Kidney epithelial cell (primary cell): Measurements from ENCODE around the gene BLOC1S5. TPM values are rescaled to one million over a fixed set of nuclear protein-coding genes. Genes with fewer than 3 reads are reported as not detected.
A peak's percentile ranks its signal among the peaks of the same experiment; 100 is the strongest.

Source experiments
- DNase-seq: peaks from one replicate; pipeline ENCODE4 v3.0.0-alpha.2; 2010; ENCODE audit warnings: low read depth
- H3K27me3 ChIP-seq: 2 replicates; pipeline ENCODE4 v1.6.0; 2011; ENCODE audit warnings: low read length; ENCODE audit not compliant: control insufficient read depth, insufficient read depth
- H3K36me3 ChIP-seq: 2 replicates; pipeline ENCODE4 v1.5.1; 2011; ENCODE audit warnings: low read length; ENCODE audit not compliant: control insufficient read depth, insufficient read depth
- H3K4me3 ChIP-seq: 2 replicates; pipeline ENCODE4 v1.5.1; 2011; ENCODE audit warnings: low read depth, mild to moderate bottlenecking, control low read depth, low read length
- total RNA-seq: library from RNA; depleted of rRNA; stranded (reverse); fragments of >200 nt; gene quantifications from 2 replicates; pipeline ENCODE4 v1.2.3, GENCODE V29; 2015
- TF ChIP-seq, protein P1 (sequence below): IDR thresholded peaks from 2 replicates; pipeline ENCODE4 v1.5.1; 2011; ENCODE audit warnings: mild to moderate bottlenecking, moderate library complexity, low read length, control low read depth, inconsistent platforms; ENCODE audit not compliant: insufficient read depth, poor library complexity, severe bottlenecking

The BLOC1S5 gene
- total RNA-seq, 1 donor from 2014 or later = 14.8 TPM

DNA sequence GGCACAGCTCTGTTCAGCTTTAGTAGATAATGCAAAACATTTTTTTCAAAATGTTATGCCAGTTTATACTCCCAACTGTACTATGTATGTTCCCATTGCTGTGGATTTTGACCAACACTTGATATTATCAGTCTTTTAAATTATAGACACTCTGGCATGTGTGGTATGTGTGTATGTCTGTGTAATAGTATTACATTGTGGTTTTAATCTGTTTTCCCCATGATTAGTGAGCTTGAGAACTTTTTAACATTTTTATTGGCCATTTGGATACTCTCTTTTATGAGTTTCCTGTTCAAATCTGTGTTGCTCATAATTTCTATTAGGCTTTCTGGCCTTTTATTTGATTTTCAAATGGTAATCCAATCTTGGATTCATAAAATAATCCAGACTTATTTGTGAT, 84.4 kb downstream of the BLOC1S5 start:
- Histone ChIP-seq H3K36me3 (no peaks in the 10 kb centered on the region), H3K4me3 (no peak overlapping the region), H3K27me3 (peaks cover 2% of the 10 kb centered on the region)
- no peak for DNase-seq
- TF ChIP-seq, protein P1, sequence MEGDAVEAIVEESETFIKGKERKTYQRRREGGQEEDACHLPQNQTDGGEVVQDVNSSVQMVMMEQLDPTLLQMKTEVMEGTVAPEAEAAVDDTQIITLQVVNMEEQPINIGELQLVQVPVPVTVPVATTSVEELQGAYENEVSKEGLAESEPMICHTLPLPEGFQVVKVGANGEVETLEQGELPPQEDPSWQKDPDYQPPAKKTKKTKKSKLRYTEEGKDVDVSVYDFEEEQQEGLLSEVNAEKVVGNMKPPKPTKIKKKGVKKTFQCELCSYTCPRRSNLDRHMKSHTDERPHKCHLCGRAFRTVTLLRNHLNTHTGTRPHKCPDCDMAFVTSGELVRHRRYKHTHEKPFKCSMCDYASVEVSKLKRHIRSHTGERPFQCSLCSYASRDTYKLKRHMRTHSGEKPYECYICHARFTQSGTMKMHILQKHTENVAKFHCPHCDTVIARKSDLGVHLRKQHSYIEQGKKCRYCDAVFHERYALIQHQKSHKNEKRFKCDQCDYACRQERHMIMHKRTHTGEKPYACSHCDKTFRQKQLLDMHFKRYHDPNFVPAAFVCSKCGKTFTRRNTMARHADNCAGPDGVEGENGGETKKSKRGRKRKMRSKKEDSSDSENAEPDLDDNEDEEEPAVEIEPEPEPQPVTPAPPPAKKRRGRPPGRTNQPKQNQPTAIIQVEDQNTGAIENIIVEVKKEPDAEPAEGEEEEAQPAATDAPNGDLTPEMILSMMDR = no peak

- DNase-seq = peak; percentile 64
Observed at GRCh38 chr6:7978736-7979135, 85.5 kb downstream of the BLOC1S5 start.

GRCh38 chr6:7976485-7977056, 87.6 kb downstream of the BLOC1S5 start:
- DNase-seq = no peak
- H3K27me3 ChIP-seq = peaks cover 2% of the 10 kb centered on the region
- TF ChIP-seq, protein P1 = no peak
- no peaks in the 10 kb centered on the region for H3K36me3 ChIP-seq
- H3K4me3 ChIP-seq = no peak overlapping the region

More at GRCh38 chr6:7978736-7979135, 85.5 kb downstream of the BLOC1S5 start:
- Histone ChIP-seq H3K27me3 (peaks cover 2% of the 10 kb centered on the region), H3K4me3 (no peak overlapping the region), H3K36me3 (no peaks in the 10 kb centered on the region)
- TF ChIP-seq, protein P1 = no peak

DNA sequence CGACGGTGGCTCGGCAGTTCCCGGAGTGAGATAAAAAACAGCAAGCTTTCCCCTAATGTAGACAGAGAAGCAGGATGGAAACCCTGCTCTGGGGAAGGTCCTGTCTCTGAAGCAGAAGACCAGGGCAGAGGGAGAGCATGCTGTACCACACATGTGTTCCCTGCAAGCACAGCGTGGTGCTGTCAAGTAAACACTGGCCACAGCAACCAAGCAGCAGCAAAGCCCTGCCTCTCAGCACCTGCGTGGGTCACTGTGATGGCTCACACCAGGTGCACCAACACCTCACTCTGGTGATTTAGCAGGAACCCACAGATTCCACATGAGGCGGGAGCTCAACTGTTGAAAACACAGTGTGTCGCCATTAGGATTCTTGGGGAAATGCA, 88.4 kb downstream of the BLOC1S5 start:
- Histone ChIP-seq H3K4me3 (no peak overlapping the region), H3K36me3 (no peaks in the 10 kb centered on the region), H3K27me3 (peaks cover 2% of the 10 kb centered on the region)
- TF ChIP-seq, protein P1 = no peak
- DNase-seq = no peak

DNA sequence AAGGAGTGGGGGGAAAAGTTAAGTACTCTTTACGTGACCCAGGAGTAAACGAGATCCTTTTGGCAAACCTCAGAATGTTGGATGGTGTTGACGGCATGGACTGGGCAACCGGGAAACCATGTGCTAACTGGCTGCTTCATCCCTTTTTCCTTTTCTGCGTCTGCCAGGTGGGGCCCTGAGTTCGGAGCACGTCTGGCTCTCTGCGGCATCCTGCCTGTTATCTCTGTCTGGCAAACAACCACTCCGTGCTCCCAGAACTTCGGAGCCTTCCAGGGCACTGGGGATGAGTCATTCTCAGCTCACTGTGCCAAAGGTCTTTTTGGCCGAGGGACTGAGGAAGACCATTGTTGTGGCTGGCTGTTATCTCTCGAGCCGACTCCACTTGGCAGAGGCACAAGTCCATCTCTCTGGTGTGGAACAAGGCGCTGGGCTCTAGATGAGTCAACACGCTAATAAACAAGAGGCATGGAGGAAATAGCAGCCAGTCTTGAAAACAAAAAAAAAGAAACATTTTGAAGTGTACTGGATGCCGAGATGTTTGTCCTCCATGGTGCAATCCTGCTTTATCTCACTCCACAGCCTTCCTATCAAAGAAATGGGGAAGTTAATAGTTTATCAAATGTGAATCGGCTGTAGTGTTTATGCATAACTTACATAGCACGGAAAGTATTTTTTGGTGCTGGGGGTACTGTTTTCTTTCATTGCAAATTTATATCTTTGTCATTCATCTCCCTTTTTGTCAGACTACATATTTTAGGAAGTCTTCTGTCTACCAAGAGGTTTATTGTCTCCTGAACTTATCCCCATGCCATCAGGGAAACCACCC, 89.0 kb downstream of the BLOC1S5 start:
- DNase-seq = peak; percentile 32
- H3K4me3 ChIP-seq = no peak overlapping the region
- TF ChIP-seq, protein P1 = no peak
- H3K27me3 ChIP-seq = peaks cover 2% of the 10 kb centered on the region
- no peaks in the 10 kb centered on the region for H3K36me3 ChIP-seq
